ENCODE measurements around the gene MEGF6.

The MEGF6 gene

DNA sequence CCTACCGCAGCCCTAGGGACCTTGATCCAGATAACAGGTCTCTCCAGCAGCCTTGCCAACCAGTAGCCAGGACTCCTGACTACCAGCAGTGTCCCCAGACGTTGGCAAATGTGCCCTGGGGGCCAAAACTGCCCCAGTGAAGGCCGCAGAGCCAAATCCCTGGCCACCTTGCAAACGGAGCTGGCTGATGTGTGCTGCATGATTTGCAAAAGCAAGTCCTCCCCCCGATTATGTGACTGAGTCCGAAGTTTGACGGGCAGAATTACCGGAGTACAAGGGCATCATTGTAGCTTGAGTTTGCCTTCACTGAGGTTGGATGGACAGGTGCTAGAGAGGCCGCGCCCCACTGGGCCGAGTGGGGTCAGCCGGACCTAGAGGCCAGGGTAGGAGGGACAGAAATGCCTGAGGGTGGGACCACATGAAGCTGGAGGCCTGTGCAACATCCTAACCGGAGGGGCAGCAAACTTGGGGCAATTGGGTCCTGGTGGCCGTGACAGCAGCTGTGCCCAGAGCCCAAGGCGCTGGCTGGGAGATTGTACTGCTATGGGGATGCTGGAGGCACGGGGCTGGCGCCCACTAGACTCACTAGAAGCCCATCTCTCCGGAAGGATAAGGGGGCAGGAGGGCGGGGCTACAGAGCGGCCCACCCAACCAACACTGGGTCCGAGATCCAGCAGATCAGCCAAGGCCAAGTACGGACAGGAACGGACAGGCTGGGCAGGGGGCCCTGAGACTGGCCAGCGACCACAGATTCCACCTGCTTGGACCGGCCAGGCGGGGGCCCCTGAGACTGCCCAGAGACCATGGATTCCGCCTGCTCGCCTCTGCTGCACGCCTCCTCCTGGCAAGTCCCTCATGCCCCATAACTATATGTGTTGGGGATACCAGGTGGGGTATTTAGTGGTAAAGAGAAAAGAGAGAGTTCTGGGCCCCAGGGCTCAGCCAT, 154.1 kb downstream of the MEGF6 start:
- no peak for DNase-seq

DNA sequence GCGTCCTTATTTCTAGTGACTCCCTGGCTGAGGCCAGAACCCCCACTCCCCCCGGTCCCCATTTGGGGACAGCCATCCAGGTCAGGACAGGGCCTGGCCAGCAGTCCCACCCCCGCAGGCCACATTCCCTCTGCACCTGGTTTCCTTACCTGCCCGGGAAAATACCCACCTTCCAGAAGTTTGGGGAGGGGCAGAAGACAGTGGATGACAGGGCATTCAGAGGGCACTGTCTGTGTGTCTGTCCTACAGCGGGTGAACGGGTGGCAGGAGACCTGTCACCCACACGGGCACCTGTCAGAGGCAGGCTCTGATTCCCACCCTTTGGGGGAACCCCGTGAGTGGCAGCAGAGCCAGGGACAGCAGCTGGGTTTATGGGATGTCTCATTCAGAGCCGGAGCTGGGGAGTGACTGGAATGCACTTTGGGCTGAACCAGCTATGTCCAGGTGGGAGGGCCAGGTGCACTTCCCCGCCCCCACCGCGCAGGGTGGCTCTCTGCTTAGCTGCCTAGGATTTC, 154.8 kb downstream of the MEGF6 start:
- DNase-seq, result no peak

DNA sequence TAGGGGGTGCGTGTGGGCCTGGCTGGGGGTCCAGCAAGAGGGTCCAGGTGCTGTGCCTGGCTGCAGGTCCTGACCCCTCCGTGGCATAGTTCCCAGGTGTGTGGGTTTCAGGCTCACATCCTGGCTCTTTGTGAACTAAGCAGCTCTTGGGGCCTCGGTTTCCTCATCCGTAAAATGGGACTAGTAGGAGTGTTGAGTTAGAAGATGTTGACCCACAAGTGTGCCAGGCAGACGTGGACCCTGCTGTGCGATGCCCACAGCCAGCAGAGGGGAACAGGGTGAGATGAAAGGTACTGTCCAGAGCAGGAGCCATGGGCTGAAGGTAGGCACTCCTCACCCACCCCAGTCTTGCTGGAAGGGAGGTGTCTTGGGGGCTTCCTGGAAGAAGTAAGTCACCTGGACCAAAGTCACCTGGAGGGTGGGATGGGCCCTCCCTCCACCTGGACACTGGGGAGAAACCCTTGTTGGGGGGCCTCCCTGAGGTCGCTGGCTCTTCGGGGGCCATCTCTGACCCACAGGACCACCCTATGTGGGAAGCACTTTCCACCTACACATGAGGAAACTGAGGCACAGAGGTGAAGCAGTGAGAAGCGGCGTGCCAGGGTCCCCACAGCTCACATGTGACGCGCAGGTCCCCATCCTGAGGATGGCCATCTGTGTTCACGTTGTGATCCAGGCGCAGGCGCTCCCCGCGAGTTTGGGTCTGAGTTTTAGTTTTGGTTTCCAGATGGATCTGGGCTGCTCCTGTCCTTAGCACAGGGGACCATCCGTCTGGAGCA, 155.4 kb downstream of the MEGF6 start:
- DNase-seq, result no peak

DNA sequence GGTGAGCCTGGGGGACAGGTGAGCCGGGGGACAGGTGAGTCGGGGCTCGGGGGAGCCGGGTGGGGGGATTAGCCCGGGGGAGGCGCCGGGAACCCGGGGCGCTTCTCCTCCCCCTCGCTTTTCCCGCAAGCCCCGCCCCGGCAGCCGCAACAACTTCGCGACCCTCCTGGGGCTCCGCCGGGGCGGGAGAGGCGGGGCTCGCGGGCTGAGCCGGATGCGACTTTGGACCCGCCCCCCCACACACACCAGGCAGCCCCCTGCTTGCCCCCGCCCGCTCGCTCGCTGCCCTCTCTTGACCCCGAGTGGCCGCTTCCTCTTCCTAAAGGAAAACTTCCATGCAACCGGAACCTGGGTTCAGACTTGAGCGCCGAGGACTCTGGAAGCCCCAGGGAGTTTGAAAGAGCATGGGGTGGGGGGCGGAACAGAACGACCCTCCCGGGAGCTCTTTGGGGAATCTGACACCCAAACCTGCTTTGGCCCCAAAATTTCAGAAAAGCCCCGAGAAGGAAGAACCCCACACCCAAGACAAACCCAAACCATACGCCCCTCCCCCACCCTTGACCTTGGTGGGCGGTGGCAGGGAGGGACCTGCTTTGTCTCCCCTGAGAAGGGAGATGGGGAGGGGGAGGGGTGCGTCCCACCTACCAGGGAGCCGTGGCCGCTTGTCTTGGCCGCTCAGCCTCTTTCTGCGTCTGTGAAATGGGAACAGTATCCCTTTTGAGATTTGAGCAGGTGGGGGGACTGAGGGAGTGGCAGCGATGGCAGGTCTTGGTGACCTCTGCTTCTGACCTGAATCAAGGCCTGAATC, 156.3 kb downstream of the MEGF6 start:
- no peak for DNase-seq

DNA sequence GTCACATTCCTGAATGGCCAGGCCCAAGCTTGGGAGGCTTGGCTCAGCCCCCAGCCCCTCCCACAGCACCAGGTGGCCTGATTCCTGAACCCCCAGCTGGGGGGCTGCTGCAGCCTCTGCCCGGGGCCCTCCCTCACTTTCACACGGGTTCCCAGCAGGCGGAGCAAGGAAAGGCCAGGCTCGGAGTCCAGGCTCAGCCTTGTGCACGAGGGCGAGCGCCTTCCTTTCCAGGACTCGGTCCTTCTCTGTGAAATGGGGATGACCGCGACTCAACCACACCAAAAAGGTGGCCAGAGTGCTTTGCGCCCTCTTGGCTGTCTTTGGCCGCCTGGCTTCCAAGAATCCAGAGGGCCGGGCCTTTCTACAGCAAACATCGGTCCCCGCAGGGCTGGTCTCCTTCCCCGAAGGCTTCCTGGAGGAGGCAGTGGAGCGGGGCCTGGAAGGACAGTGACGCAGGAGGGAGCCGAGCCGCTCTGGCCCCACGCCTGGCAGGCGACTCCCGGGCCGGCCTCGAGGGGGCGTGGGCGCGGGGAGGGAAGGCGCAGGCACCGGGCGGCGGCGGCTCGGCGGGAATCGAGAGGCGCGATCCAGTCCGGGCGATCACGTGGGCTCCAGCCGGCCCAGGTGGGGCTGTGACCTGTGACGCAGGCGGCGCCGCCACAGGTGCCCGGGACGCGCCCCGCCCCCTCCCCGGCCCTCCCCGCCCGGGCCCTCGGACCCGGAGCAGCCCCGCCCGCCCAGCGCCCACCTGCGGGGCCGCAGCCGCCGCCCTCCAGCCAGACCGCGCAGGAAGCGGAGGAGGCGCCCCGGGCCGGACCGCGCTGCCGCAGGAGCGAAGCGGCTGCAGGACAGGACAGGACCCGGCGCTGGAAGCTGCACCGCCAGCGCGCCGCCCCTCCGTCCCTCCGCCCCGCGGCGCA, 157.2 kb downstream of the MEGF6 start, which contains the start of gene ARHGEF16:
TSS of gene ARHGEF16 (plus strand) at position 775 of the 920 bp plus-strand sequence. CDS start 8,420 bp downstream, outside the sequence.
- no peak for DNase-seq

DNA sequence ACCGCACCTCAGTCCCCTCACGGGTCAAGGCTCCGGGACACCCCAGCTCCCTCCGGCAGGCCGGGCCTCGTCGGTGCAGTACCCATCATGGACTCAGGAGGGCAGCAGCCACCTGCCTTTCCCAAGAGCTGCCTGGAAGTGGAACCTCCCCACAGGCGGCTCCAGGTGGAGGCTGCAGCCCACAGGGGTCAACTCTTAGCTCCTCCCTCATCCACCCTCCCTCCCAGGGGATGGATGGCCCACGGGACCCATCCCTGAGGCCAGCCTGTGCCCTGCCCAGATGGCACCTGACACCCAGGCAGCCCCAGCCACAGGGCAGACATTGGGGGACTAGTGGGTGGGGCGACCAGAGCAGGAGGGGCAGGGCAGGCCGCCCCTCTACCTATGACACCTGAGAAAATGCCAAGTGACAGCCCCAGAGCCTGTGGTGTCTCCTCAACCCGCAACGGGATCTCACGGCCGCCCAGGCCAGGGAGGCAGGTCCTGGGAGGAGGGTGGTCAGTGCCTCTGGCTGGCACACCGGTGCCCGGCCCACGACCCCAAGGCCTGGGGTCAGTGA, 158.0 kb downstream of the MEGF6 start:
- DNase-seq, result peak in 11 of 14 donors; percentile 8 to 78 (median 51)

DNA sequence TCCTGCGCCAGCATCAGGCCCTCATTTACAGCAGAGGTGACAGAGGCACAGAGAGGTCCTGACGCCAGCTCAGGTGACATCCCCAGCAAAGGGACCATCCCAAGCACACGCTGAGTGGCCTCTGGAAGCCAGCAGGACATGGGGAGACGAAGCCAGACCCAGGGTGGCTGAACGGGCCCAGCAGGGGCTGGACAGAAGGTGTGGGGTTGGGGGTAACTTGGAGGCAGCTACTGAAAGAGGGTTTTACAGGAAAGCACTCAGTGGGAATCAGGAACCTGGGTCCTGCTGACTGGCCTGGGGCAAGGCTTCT, 158.5 kb downstream of the MEGF6 start:
- DNase-seq, result no peak

DNA sequence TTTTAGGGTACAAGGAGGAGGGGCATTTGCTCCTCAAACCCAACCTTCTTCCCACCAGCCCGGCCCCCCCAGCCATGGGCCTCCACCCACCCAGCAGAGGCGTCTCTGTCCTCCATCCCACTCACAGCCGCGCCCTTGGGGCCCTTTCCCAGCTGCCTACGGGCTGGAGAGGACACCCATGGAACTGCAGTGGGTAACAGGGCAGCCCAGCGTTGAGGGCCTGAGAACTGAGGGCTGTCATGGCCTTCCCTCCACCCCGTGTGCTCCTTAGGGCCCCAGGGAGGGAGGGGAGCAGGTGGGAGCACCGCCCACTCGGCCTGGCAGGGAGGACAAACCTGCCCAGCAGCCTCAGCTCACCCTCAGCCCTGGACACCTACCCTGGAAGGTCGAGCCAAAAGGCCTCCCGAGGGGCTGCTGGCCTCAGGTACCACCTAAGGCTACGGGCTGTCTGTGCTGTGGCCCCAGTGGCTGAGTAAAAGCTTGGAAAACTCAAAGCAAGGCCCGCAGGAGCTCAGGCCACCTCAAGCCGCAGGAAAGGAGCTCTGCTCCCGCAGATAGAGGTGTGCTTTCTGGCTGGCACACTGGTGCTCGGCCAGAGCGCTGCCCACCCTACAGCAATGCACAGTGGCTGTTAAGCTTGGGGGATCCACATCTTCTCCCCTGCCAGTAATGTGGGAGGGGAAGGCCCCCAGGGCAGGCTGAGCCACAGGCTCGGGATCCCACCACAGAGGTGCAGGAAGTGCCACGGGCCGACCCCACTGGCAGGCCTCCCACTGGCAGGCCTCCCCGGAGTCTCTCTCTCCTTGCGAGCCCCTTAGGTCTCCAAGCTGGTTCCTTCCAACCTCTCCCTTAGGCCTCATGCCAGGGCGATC, 159.1 kb downstream of the MEGF6 start:
- no peak for DNase-seq

DNA sequence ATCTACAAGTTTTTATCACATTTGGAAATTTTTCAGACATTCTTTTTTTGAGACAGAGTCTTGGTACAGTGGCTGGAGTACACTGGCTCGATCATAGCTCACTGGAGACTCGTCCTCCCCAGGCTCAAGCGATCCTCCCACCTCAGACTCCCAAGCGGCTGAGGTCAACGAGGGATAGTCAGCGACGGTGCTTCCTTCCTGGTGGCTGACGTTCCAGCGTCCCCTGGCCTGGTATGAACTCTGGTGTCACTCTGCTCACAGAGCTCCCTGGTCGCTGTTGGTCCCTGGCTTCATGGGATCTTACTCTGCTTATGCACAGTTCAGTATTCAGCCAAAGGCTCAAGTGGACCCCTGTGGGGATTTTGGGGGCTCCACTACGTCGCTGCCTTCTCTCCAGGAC, 160.3 kb downstream of the MEGF6 start:
- DNase-seq, result no peak

DNA sequence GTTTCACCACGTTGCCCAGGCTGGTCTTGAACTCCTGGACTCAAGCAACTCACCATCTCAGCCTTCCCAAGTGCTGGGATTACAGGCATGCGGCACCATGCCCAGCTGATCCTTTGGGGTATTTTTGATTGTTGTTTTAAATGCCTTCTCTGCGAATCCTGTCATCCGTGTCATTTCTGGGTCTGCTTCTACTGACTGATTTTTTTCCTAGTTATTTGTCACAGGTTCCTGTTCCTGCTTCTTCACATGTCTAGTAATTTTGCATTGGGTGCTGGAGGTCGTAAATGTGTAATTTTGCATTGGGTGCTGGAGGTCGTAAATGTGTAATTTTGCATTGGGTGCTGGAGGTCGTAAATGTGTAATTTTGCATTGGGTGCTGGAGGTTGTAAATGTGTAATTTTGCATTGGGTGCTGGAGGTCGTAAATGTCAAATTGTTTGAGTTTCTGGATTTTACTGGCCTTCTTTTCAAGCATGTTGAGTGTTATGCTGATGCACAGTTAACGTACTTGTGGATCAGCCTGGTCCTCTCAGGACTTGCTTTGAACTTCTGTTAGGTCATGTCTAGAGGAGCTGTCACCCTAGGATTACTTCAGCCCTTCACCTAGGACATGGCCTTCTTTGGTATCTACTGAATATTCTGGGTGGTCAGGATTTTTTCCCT, 161.0 kb downstream of the MEGF6 start:
- no peak for DNase-seq

DNA sequence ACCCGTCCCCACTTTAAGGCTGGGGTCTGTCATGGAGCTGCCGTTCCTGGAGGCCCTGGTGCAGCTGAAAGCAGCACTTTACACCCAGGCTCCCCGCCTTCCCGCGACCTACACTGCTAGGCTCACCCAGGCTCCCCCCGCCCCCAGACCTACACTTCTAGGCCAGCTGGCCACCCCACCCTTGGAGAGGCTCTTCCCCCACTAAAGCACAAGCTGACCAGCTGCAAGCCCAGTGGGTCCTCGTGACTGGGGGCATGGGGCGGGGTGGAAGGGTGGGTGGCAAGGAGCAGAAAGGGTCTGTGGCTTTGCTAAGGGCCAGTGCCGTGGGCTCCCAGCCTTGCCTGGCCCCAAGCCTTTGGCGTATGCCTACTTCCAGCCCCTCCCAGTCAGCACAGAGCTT, 166.6 kb downstream of the MEGF6 start:
- DNase-seq, result no peak

DNA sequence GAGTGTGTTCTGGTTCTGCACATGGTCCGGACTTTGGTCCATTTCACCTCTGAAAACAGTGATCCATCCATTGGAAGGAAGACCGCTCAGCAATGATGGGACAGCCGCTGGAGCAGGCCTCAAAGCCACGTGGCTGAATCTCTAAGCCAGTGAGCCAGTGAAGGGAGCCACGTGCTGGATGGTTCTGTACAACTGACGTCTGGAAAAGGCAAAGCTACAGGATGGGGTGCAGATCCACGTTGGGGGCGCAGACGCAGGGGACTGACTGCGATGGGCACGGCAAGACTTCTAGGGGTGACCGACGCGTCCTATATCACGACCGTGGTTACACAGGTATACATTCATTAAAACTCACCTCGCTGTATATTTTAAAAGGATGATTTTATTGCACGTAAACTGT, 167.0 kb downstream of the MEGF6 start:
- no peak for DNase-seq

DNA sequence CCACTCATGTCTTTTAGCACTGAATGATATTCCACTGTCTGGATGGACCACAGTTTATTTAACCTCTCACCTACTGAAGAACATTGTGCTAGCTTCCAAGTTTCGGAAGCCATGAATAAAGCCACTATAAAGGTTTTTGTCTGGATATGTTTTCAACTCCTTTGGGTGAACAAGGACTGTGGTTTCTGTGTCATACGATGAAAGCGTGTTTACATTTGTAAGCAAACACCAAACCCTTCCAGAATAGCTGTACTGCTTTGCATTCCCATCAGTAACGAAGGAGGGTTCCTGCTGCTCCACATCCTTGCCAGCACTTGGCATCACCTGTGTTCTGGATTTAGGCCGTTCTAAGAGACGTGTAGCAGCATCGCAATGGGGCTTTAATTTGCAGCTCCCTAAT, 167.5 kb downstream of the MEGF6 start:
- no peak for DNase-seq

DNA sequence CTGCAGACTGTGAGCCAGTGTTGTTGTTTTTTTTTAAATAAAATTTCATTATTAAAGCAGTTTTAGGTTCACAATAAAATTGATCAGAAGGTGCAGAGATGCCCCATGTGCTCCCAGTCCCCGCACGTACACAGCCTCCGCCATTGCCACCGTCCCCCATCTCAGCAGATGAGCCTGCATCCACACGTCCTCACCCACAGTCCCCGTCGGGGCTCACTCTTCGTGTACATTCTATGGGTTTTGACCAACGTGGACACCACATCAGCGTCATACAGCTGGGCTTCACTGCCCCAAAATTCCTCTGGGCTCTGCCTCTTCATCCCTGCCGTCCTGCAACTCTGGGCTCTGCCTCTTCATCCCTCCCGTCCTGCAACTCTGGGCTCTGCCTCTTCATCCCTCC, 168.4 kb downstream of the MEGF6 start:
- no peak for DNase-seq

DNA sequence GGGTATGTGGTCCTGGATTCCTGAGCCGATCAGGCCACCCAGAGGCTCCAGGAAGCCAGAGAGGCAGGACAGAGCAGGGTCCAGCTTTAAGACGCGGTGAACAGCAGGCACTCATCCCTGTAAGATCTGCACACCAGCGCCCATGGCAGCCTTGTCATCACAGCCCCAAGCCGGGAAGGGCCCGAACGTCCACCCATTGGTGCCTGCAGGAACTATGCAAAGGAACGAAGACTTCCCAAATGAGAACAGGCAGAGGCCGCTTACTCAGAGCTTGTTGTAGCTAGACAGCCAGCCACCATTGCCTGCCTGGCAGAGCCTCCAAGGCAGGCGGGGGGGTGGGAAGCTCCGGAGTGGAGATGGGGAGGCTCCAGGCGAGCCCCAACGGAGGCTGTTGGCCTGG, 169.0 kb downstream of the MEGF6 start:
- no peak for DNase-seq

DNA sequence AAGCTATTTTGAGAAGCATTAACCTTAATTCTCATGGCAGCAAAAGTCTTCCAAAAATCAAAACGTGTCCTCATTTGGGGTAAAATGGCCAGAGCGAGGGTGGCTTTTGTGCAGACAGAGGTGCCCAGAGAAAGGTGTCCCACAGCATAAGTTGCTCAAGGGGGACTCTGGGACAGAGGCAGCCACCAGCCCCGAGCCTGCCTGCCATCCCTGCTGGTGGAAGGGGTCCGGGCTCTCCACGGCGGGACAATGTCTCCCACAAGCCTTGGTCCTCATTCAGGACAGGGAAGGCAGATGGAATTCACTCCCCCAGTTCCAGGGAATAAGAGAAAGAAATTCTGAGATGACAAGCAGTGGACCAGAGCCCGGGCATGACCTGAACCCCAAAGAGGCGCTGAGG, 169.4 kb downstream of the MEGF6 start:
- DNase-seq, result peak in 3 of 14 donors; percentile 12 to 49 (median 34)

DNA sequence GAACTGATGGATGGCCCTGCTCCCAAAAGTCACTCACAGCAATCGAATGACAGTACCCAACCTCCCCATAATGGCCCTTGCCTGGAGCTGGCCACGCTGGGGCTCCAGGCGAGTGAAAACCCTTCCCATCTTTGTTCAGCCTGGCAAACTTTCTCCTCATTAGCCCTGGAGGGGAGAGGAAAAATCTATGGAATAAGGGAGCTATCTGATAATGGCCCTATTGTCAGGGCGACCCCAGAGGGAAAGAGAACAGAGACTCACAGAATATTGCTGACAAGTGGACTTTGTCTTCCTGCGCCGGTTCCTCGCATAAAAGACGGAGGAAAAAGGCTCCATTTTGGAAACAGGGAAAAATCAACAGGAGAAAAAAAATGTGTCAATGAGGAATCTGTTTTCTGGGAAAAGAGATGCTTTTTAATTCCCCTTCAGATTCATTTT, 169.9 kb downstream of the MEGF6 start:
- DNase-seq, result peak in 10 of 14 donors; percentile 20 to 53 (median 36)

DNA sequence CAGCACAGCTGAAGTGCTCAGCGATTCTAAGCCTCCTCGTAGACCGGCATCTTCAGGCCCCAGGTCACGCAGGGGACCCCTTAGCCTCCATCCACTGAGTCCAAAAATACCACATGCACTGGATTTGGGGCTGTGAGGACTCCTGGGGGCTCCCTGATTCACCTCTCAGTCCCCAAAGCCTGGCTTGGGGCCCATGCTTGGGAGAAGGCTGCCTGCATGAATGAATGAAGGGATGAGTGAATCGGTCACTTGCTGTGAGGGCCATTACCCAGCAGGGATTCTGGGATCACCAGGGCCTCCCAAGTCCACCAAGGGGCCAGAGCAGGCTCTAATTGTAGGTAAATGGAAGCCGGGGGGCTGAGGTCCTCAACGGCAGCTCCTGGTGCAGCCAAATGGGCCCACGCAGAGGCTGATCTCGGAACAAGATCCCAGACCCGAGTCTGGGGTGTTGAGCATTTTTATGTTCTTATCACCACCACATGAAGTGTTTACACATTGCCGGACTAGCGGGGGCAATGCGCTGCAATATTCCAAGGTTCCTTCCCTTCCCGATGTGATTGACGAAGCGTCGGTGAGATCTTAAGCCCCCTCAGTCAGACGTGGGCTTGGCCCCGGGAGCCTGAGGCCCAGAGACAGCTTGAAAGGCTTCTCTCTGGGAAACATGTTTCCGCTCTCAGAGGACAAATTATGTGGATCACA, 170.4 kb downstream of the MEGF6 start:
- no peak for DNase-seq

DNA sequence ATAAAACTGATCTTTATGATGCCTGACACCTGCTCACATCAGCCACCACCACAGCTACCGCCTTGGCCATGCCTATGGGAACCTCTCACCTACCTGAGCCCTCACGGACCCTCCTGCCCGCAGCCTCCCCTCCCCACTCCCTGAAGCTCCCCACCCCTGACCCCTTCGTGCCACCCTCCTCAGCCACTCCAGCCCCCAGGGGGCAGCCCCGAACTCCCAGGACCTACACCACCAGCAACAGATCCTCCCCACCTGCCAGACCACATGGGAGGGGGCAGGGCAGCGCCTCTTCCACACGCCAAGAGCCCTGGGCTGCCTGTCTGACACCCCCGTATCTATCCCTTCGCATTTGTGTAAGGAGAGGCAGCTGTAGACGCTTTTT, 171.0 kb downstream of the MEGF6 start:
- DNase-seq, result no peak

Data from C1 segment of cervical spinal cord (tissue), 14 donors.